Ascending aorta (tissue), 2 donors: ENCODE results near the gene SPACA4. TPM values are rescaled to one million over a fixed set of nuclear protein-coding genes. Genes with fewer than 3 reads are reported as not detected.

Experiments
- DNase-seq, 2 donors: peaks; one replicate each; pipeline ENCODE4 v3.0.0-alpha.2; 2019; ENCODE audit warnings: low spot score in 2 of 2
- H3K27ac ChIP-seq, 2 donors: fragments of 200-600 bp; sonication (generic); one replicate each; pipeline ENCODE4 v1.5.1; 2016 to 2017; ENCODE audit warnings: mild to moderate bottlenecking in 1 of 2
- H3K27me3 ChIP-seq: fragments of 200-600 bp; sonication (generic); one replicate; pipeline ENCODE4 v1.5.1; 2017
- H3K36me3 ChIP-seq, 2 donors: fragments of 200-600 bp; sonication (generic); one replicate each; pipeline ENCODE4 v1.5.1; 2016
- H3K4me1 ChIP-seq, 2 donors: fragments of 200-600 bp; sonication (generic); one replicate each; pipeline ENCODE4 v1.5.1; 2016 to 2017; ENCODE audit warnings: mild to moderate bottlenecking in 1 of 2
- H3K4me3 ChIP-seq, 2 donors: fragments of 200-600 bp; sonication (generic); one replicate each; pipeline ENCODE4 v1.5.1; 2016 to 2017; ENCODE audit warnings: mild to moderate bottlenecking in 1 of 2
- H3K9me3 ChIP-seq, 2 donors: fragments of 200-600 bp; sonication (generic); one replicate each; pipeline ENCODE4 v1.5.1; 2016
- CTCF ChIP-seq, 3 experiments: fragments of 200-600 bp in 2 of 3; fragments of 450-650 bp in 1 of 3; sonication (generic) in 2 of 3; IDR thresholded peaks; one replicate each; pipeline ENCODE4 v1.5.1; 2016 to 2019; ENCODE audit warnings: antibody characterized with exemption in 3 of 3, mild to moderate bottlenecking in 1 of 3, moderate library complexity in 1 of 3
- intact Hi-C: fragments of 100-400 bp; cut with DNase I; formaldehyde crosslinking; loops from one replicate; pipeline ENCODE4 v1.15.1; 2023
- total RNA-seq: library from RNA; depleted of rRNA; stranded (reverse); fragments of >200 nt; gene quantifications from one replicate; pipeline ENCODE4 v1.1.0, GENCODE V29; 2016

SPACA4 gene
- total RNA-seq, 1 donor from 2014 or later, result not detected

GRCh38 chr19:48637449-48637947, 31.0 kb downstream of the SPACA4 start:
- Histone ChIP-seq H3K9me3 (no peaks in the 10 kb centered on the region), H3K27ac (peak overlapping the region; percentile 94 to 99), H3K4me3 (peak overlapping the region; percentile 66 to 89), H3K36me3 (peaks cover 0 to 3% of the 10 kb centered on the region in 2 donors), H3K27me3 (no peaks in the 10 kb centered on the region), H3K4me1 (peaks cover 19 to 39% of the 10 kb centered on the region in 2 donors)
- intact Hi-C loops, result loop anchor here (2.0 to 10.0 kb wide), 5 partner anchors 169 to 1217 kb away; partner anchors contain the start of genes CYTH2, DKKL1, PRMT1 and PTOV1
- no peak for TF ChIP-seq CTCF (IDR thresholded peaks at IDR 0.05)
- DNase-seq, result peak; percentile 98 to 100

GRCh38 chr19:48637948-48638830, 31.6 kb downstream of the SPACA4 start:
- intact Hi-C loops, result loop anchor here (2.0 to 10.0 kb wide), 5 partner anchors 169 to 1217 kb away; partner anchors contain the start of genes CYTH2, DKKL1, PRMT1 and PTOV1
- Histone ChIP-seq H3K27me3 (no peaks in the 10 kb centered on the region), H3K27ac (peak overlapping the region; percentile 94 to 99), H3K9me3 (no peaks in the 10 kb centered on the region), H3K4me3 (peak overlapping the region; percentile 66 to 89), H3K4me1 (peaks cover 19 to 39% of the 10 kb centered on the region in 2 donors), H3K36me3 (no peaks in the 10 kb centered on the region)
- no peak for TF ChIP-seq CTCF (IDR thresholded peaks at IDR 0.05)
- DNase-seq, result peak; percentile 53 to 92

- H3K27ac ChIP-seq, result peak overlapping the region; percentile 94 to 99
- TF ChIP-seq CTCF (IDR thresholded peaks at IDR 0.05), result no peak
- intact Hi-C loops, result loop anchor here (5.0 to 10.0 kb wide), 4 partner anchors 338 to 1216 kb away; partner anchors contain the start of genes DKKL1, PRMT1, PTOV1 and TEAD2
- no peak overlapping the region for H3K4me3 ChIP-seq
- DNase-seq, result no peak
- H3K27me3 ChIP-seq, result no peaks in the 10 kb centered on the region
- H3K9me3 ChIP-seq, result no peaks in the 10 kb centered on the region
- peaks cover 12 to 33% of the 10 kb centered on the region in 2 donors for H3K4me1 ChIP-seq
- H3K36me3 ChIP-seq, result no peaks in the 10 kb centered on the region
These were observed 32.4 kb downstream of the SPACA4 start for GRCh38 chr19:48638831-48639381.

GRCh38 chr19:48639483-48640375, 33.2 kb downstream of the SPACA4 start:
- no peaks in the 10 kb centered on the region for H3K9me3 ChIP-seq
- H3K36me3 ChIP-seq, result no peaks in the 10 kb centered on the region
- DNase-seq, result no peak
- intact Hi-C loops, result loop anchor here (5.0 to 10.0 kb wide), 5 partner anchors 145 to 1215 kb away; partner anchors contain the start of genes DKKL1, PRMT1, PTOV1 and TEAD2
- H3K4me3 ChIP-seq, result no peak overlapping the region
- no peaks in the 10 kb centered on the region for H3K27me3 ChIP-seq
- peaks cover 8 to 30% of the 10 kb centered on the region in 2 donors for H3K4me1 ChIP-seq
- TF ChIP-seq CTCF (IDR thresholded peaks at IDR 0.05), result no peak
- H3K27ac ChIP-seq, result no peak overlapping the region

GRCh38 chr19:48641850-48642249, 35.3 kb downstream of the SPACA4 start:
- Histone ChIP-seq H3K36me3 (no peaks in the 10 kb centered on the region), H3K4me1 (peaks cover 2 to 29% of the 10 kb centered on the region in 2 donors), H3K9me3 (no peaks in the 10 kb centered on the region), H3K27ac (no peak overlapping the region), H3K4me3 (no peak overlapping the region), H3K27me3 (no peaks in the 10 kb centered on the region)
- no peak for TF ChIP-seq CTCF (IDR thresholded peaks at IDR 0.05)
- intact Hi-C loops, result loop anchor here (10.0 kb wide), 1 partner anchor 143 kb away; no protein-coding TSS in a partner anchor
- DNase-seq, result no peak
